A673 (cell line): Measurements from ENCODE around the gene SINHCAF.

Source experiments
- CTCF ChIP-seq: fragments of 300-800, 200-600 bp; sonication (generic); conservative IDR thresholded peaks from 2 replicates; pipeline ENCODE4 v1.5.1; 2017; ENCODE audit warnings: low read depth, mild to moderate bottlenecking, antibody characterized with exemption, low read length, moderate library complexity, mixed read lengths
- EZH2 ChIP-seq: fragments of 200-600 bp; sonication (generic); IDR thresholded peaks from 2 replicates; pipeline ENCODE4 v1.6.1; 2017; ENCODE audit warnings: borderline replicate concordance, low read depth, mild to moderate bottlenecking, mixed read lengths, antibody characterized with exemption, low read length; ENCODE audit not compliant: poor library complexity, severe bottlenecking

GRCh38 chr12:31297572-31298514 lies 28.1 kb downstream of the SINHCAF start:
- no peak for TF ChIP-seq CTCF
- TF ChIP-seq EZH2 = no peak
